IPS-18c (cell line): ENCODE measurements around the gene PTPRD.

ENCODE experiments used
- H3K4me3 ChIP-seq: 2 replicates; pipeline ENCODE4 v1.7.0; 2013; ENCODE audit warnings: low read depth, mild to moderate bottlenecking, low read length, moderate library complexity; ENCODE audit not compliant: insufficient read depth
- H3K9me3 ChIP-seq: one replicate; pipeline ENCODE4 v1.6.1; 2013; ENCODE audit warnings: mild to moderate bottlenecking, low read length, moderate library complexity; ENCODE audit not compliant: control insufficient read depth, insufficient read depth

The PTPRD gene

GRCh38 chr9:9749591-9749990 is 863.2 kb downstream of the PTPRD start:
- Histone ChIP-seq H3K9me3 (no peaks in the 10 kb centered on the region), H3K4me3 (no peak overlapping the region)

DNA sequence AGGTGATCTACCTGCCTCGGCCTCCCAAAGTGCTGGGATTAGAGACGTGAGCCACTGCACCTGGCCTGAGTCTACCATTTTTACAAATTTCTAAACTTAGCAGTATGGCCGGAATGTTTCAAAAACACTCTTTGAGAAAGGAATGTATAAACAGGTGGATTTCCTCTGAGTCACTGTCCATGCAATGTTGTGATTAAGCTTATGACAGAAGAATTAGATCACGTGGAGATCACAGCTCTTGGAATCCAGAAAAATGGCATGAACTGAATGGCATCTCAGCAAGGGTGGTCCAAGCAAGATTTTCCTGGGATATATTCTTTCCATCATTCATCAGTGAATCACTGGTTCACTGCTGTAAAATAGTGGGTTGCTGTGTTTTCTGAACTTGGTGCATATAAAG is 865.0 kb downstream of the PTPRD start:
- Histone ChIP-seq H3K9me3 (no peaks in the 10 kb centered on the region), H3K4me3 (no peak overlapping the region)

GRCh38 chr9:9746826-9747225 is 866.0 kb downstream of the PTPRD start:
- Histone ChIP-seq H3K9me3 (no peaks in the 10 kb centered on the region), H3K4me3 (no peak overlapping the region)

DNA sequence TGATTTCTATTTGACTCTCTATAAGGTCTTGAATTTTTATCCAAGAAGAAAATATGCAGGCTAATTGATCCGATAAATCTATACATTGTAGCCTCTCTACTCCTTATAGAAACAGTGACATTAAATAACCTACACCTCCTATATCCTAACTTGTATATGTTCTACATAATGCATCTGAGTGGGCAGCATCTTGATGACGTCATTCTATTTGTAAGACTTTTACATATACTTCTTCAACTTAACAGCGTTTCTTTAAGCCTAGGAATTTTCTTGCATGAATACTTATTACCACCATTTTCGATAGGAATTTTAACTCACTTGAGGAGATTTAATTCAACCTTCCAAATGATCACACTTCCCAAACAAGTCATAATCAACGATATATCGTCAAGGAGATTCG is 869.0 kb downstream of the PTPRD start:
- Histone ChIP-seq H3K4me3 (no peak overlapping the region), H3K9me3 (no peaks in the 10 kb centered on the region)

- H3K4me3 ChIP-seq: no peak overlapping the region
- no peaks in the 10 kb centered on the region for H3K9me3 ChIP-seq
These were observed 882.6 kb downstream of the PTPRD start for GRCh38 chr9:9730174-9730573.

DNA sequence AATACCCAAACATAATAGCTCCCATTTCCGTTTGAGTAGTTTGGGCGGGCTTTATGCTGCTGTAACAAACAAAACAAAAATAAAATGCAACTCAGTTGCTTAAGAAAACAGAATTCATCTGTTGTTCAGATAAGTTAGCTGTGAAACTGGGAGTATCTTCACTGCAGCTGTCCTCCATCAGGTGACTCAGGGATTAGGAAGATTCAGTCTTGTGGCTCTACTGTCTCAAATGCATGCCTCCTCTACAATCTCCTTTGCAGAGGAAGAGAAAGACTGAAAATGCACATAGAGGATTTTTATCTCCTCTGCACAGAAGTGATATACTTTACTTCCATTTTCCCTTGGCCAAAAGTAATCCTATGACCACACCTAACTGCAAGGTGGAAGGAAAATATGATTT is 883.7 kb downstream of the PTPRD start:
- H3K4me3 ChIP-seq: no peak overlapping the region
- no peaks in the 10 kb centered on the region for H3K9me3 ChIP-seq

DNA sequence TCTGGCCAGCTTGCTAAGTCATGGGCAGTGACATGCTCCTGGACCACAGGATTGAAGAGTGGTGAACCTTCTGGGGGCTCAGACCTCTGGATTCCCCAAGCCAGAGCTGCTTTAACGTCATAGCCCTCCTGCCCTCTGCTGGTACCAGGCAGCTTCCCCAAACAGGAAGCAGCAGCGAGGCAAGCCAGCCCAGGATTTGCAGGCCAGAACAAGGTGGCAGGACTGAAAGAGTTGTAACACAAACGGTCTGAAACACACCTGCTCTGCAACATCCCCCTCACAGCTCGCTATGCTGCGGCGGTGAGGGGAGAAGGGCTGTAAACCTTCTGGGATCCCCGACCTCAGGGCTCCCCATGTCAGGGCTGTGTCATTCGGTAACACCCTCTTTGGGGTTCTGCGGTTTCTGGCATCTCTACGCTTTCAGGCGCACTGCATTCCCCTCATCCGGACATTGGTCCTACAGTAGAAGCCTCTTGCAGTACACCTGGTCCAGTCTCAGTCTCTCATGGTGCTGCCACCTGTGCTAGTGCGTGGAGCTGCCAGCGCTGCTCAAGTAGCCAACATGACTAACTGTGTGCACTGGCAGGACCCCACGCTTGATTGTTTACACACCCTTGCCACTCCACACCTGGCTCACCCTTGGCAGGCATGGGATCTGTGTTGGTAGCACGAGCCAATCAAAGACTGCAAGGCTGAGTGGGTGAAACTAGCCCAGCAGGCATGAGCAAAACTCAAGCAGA is 893.3 kb downstream of the PTPRD start:
- H3K9me3 ChIP-seq: peaks cover 8% of the 10 kb centered on the region
- H3K4me3 ChIP-seq: no peak overlapping the region

DNA sequence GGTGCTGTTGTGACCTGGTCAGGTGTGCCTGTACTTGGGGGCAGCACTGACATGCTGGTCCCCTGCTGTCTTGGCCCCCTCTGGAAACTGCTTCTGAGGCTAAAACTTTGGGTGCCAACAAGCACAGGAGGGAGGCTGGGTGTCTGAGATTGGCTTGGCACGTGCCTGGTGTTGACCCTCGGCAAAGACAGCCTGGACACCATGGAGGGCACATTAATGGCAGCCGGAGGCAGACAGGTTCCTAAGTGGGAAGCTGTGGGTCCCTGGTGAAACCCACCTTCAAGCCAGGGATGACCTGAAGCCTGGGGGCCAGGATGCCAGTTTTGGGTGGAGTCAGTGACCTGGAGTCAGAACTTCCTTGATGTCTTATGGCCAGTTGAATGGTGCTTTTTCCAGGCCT is 894.1 kb downstream of the PTPRD start:
- peaks cover 8% of the 10 kb centered on the region for H3K9me3 ChIP-seq

GRCh38 chr9:9679433-9679832 is 933.4 kb downstream of the PTPRD start:
- Histone ChIP-seq H3K4me3 (no peak overlapping the region), H3K9me3 (no peaks in the 10 kb centered on the region)

More for the DNA sequence above, 894.1 kb downstream of the PTPRD start:
- no peak overlapping the region for H3K4me3 ChIP-seq

DNA sequence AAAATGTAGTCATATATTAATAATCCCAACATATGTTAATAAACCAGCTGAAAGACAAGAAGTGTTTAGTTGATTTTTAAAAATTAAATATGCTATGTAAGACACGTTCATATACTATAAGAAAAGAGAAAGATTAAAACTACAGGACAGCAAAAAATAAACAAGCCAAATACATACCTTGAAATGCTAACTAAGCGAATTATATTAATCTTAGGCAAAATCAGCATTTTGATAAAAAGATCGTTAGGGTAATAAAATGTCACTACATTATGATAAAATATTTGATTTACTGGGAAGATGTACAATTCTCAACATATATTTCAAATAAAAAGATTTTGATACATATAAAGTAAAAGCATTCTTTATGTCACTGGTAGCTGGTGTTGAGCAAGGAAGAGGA is 938.3 kb downstream of the PTPRD start:
- Histone ChIP-seq H3K4me3 (no peak overlapping the region), H3K9me3 (no peaks in the 10 kb centered on the region)

DNA sequence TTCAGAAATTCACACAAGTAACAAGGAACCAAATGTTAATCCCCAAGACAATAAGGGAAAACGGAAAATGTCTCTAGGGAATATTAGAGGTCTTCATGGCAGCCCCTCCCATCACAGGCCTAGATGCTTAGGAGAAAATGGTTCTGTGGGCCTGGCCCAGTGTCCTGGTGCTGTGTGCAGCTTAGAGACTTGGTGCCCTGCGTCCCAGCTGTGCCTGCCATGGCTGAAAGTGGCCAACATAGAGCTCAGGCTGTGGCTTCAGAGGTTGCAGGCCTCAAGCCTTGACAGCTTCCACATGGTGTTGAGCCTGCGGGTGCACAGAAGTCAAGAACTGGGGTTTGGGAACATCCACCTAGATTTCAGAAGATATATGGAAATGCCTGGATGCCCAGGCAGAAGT is 942.3 kb downstream of the PTPRD start:
- H3K9me3 ChIP-seq: no peaks in the 10 kb centered on the region
- no peak overlapping the region for H3K4me3 ChIP-seq

- H3K4me3 ChIP-seq: no peak overlapping the region
- H3K9me3 ChIP-seq: no peaks in the 10 kb centered on the region
These were observed 967.8 kb downstream of the PTPRD start for GRCh38 chr9:9645006-9645405.

DNA sequence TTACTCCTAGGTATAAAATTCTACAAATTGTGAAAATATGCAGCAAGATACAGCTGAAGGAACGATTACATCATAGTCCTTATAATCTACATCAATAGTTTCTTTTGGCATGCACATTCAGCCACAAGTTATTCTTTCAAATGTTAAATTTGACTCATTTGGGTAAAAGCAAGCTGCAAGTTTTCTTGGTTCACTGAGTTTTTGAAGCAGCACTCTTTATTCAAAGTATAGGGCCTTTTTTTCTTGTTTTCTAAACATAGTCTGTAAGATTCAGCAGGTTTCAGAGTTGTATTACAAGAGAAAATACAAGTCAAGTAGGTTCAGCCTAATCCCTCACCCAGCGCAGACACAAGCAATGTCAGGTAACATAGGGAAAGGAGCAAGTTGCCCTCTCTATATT is 981.5 kb downstream of the PTPRD start:
- H3K4me3 ChIP-seq: no peak overlapping the region
- no peaks in the 10 kb centered on the region for H3K9me3 ChIP-seq

DNA sequence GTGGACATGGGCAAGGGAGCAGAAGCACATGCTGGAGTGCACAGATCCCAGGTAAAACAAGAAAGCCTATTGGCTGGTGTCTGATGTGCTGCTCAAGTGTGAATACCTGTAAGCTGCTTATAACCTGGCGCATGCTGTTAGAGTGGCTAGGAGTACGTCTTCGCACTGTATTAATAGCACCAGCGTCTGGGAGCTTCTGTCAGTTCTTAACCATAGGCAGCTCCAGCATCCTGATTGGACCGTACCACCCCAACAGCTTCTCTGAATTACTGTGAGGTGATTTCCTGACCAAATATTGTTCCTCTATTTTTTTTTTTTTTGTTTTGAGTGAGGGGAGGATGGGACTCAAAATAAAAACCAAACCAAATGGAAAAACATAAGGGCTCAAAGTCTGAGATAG is 987.6 kb downstream of the PTPRD start:
- H3K4me3 ChIP-seq: no peak overlapping the region
- H3K9me3 ChIP-seq: no peaks in the 10 kb centered on the region

DNA sequence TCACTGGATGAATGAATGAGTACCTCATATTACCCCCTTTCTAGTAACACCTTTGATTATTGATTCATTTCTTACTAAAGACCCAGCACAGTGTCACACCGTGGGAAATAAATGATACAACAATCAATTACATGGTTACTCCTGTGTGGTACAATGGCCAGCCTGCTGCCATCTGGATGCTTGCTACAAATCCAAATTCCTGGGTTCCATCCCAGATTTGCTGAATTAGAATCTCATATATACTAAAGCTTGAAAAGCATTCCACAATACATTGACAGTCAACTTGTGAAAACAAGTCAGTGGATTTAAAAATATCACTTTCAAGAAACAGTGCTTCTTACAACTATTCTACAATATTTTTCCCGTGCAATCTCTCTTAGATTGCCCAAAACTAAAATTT is 989.3 kb downstream of the PTPRD start:
- no peaks in the 10 kb centered on the region for H3K9me3 ChIP-seq

GRCh38 chr9:9621355-9621940 is 991.4 kb downstream of the PTPRD start:
- Histone ChIP-seq H3K4me3 (no peak overlapping the region), H3K9me3 (no peaks in the 10 kb centered on the region)

More for the DNA sequence above, 989.3 kb downstream of the PTPRD start:
- H3K4me3 ChIP-seq: no peak overlapping the region

- Histone ChIP-seq H3K4me3 (no peak overlapping the region), H3K9me3 (no peaks in the 10 kb centered on the region)
These were observed 992.1 kb downstream of the PTPRD start for GRCh38 chr9:9620736-9621135.

GRCh38 chr9:9615086-9615485 is 997.7 kb downstream of the PTPRD start:
- H3K9me3 ChIP-seq: no peaks in the 10 kb centered on the region

DNA sequence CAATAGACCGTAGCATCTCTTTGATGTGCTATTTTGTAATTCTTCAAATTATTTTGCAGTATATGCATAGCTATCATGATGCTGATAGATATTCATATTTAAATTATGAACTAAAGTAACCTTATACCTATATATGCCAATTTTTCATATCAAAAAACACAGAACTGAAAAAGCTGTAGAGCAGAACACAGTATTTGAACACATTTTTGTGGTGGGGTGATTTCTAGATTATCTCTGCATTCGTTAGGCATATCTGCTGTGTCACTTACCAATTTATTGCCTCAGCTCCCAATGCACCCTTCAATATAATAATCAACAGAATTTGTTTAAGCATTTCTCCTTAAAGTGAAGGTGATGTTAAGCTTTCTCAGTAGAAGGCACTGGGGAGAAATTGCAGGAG is 998.2 kb downstream of the PTPRD start:
- H3K4me3 ChIP-seq: no peak overlapping the region
- H3K9me3 ChIP-seq: no peaks in the 10 kb centered on the region

More at GRCh38 chr9:9615086-9615485, 997.7 kb downstream of the PTPRD start:
- H3K4me3 ChIP-seq: no peak overlapping the region
